H9 (cell line): ENCODE measurements around the gene TMPRSS7. TPM values are rescaled to one million over a fixed set of nuclear protein-coding genes. Genes with fewer than 3 reads are reported as not detected.

ENCODE experiments used
- DNase-seq: peaks from one replicate; pipeline ENCODE4 v3.0.0-alpha.2; 2017
- H2AFZ ChIP-seq: one replicate; pipeline ENCODE4 v1.6.1; 2013; ENCODE audit warnings: mild to moderate bottlenecking, low read length, control low read depth, moderate library complexity
- H2AK5ac ChIP-seq: 2 replicates; pipeline ENCODE4 v1.6.1; 2013; ENCODE audit warnings: low read length, control low read depth, mixed read lengths; ENCODE audit not compliant: insufficient read length
- H2BK120ac ChIP-seq: one replicate; pipeline ENCODE4 v1.6.1; 2013; ENCODE audit warnings: low read depth, mild to moderate bottlenecking, low read length, control low read depth, inconsistent platforms; ENCODE audit not compliant: poor library complexity, severe bottlenecking
- H2BK12ac ChIP-seq: 2 replicates; pipeline ENCODE4 v1.6.1; 2013; ENCODE audit warnings: low read length, control low read depth, mixed read lengths, low read depth; ENCODE audit not compliant: insufficient read length
- H2BK15ac ChIP-seq: 2 replicates; pipeline ENCODE4 v1.6.1; 2013; ENCODE audit warnings: low read depth, low read length, control low read depth
- H2BK20ac ChIP-seq: one replicate; pipeline ENCODE4 v1.6.1; 2013; ENCODE audit warnings: low read depth, mild to moderate bottlenecking, low read length, control low read depth, inconsistent platforms; ENCODE audit not compliant: poor library complexity, severe bottlenecking
- H2BK5ac ChIP-seq: 2 replicates; pipeline ENCODE4 v1.6.1; 2013; ENCODE audit warnings: low read length, control low read depth, mixed read lengths; ENCODE audit not compliant: insufficient read length
- H3K14ac ChIP-seq: 2 replicates; pipeline ENCODE4 v1.6.1; 2013; ENCODE audit warnings: low read length, control low read depth; ENCODE audit not compliant: insufficient read depth
- H3K18ac ChIP-seq: 2 replicates; pipeline ENCODE4 v1.6.1; 2013; ENCODE audit warnings: low read depth, mild to moderate bottlenecking, mixed read lengths, low read length, control low read depth; ENCODE audit not compliant: insufficient read length
- H3K23ac ChIP-seq: 2 replicates; pipeline ENCODE4 v1.6.1; 2013; ENCODE audit warnings: low read length, control low read depth, mixed read lengths, low read depth; ENCODE audit not compliant: insufficient read length
- H3K23me2 ChIP-seq: 2 replicates; pipeline ENCODE4 v1.6.1; 2013; ENCODE audit warnings: low read depth, mild to moderate bottlenecking, mixed read lengths, low read length, control low read depth; ENCODE audit not compliant: insufficient read length, poor library complexity, severe bottlenecking
- H3K27ac ChIP-seq: 2 replicates; pipeline ENCODE4 v1.5.1; 2013; ENCODE audit warnings: low read length, control low read depth, mixed read lengths, low read depth; ENCODE audit not compliant: insufficient read length
- H3K27me3 ChIP-seq: 2 replicates; pipeline ENCODE4 v1.6.1; 2013; ENCODE audit warnings: low read length, control low read depth, inconsistent platforms; ENCODE audit not compliant: insufficient read depth
- H3K4ac ChIP-seq: 2 replicates; pipeline ENCODE4 v1.6.1; 2013; ENCODE audit warnings: low read depth, mild to moderate bottlenecking, control low read depth, inconsistent platforms, low read length, moderate library complexity
- H3K4me1 ChIP-seq: 2 replicates; pipeline ENCODE4 v1.6.1; 2013; ENCODE audit warnings: low read length, control low read depth, inconsistent platforms; ENCODE audit not compliant: insufficient read depth
- H3K4me2 ChIP-seq: 2 replicates; pipeline ENCODE4 v1.6.1; 2013; ENCODE audit warnings: low read length, control low read depth, mixed read lengths; ENCODE audit not compliant: insufficient read length, insufficient read depth
- H3K56ac ChIP-seq: 2 replicates; pipeline ENCODE4 v1.6.1; 2013; ENCODE audit warnings: low read depth, mild to moderate bottlenecking, mixed read lengths, low read length, control low read depth; ENCODE audit not compliant: insufficient read length
- H3K79me1 ChIP-seq: 2 replicates; pipeline ENCODE4 v1.6.1; 2013; ENCODE audit warnings: low read depth, mild to moderate bottlenecking, moderate library complexity, low read length, control low read depth, inconsistent platforms; ENCODE audit not compliant: insufficient read depth, poor library complexity, severe bottlenecking
- H3K79me2 ChIP-seq: 2 replicates; pipeline ENCODE4 v1.6.1; 2013; ENCODE audit warnings: low read length, control low read depth, inconsistent platforms; ENCODE audit not compliant: insufficient read depth
- H3K9ac ChIP-seq: 2 replicates; pipeline ENCODE4 v1.6.1; 2013; ENCODE audit warnings: low read length, control low read depth, mixed read lengths; ENCODE audit not compliant: insufficient read length; ENCODE audit errors: extremely low read depth
- H3K9me3 ChIP-seq: one replicate; pipeline ENCODE4 v1.6.1; 2013; ENCODE audit warnings: low read depth, low read length, inconsistent platforms; ENCODE audit not compliant: control insufficient read depth
- H3T11ph ChIP-seq: one replicate; pipeline ENCODE4 v1.6.1; 2013; ENCODE audit warnings: mild to moderate bottlenecking, low read length, control low read depth, inconsistent platforms
- H4K20me1 ChIP-seq: one replicate; pipeline ENCODE4 v1.6.1; 2013; ENCODE audit not compliant: control insufficient read depth, insufficient read length, insufficient read depth
- H4K5ac ChIP-seq: 2 replicates; pipeline ENCODE4 v1.6.1; 2013; ENCODE audit warnings: low read depth, mild to moderate bottlenecking, mixed read lengths, low read length, control low read depth; ENCODE audit not compliant: insufficient read length
- H4K8ac ChIP-seq: replicated peaks from 2 replicates; pipeline ENCODE4 v1.6.1; 2013; ENCODE audit warnings: low read length, control low read depth, mixed read lengths, low read depth; ENCODE audit not compliant: insufficient read length
- H4K91ac ChIP-seq: 2 replicates; pipeline ENCODE4 v1.6.1; 2013; ENCODE audit warnings: low read depth, mild to moderate bottlenecking, moderate library complexity, mixed read lengths, low read length, control low read depth; ENCODE audit not compliant: insufficient read length
- H3K27ac Mint-ChIP-seq, 3 experiments: 2 replicates in 2 of 3; 3 replicates in 1 of 3; pipeline ENCODE4 v1.8.0; 2020 to 2021; ENCODE audit warnings: mixed read lengths in 3 of 3, mild to moderate bottlenecking in 1 of 3, moderate library complexity in 1 of 3
- H3K27me3 Mint-ChIP-seq: 2 replicates; pipeline ENCODE4 v1.8.0; 2021; ENCODE audit warnings: low read depth, mild to moderate bottlenecking, moderate library complexity, mixed read lengths
- H3K36me3 Mint-ChIP-seq, 3 experiments: 2 replicates in 2 of 3; 3 replicates in 1 of 3; pipeline ENCODE4 v1.8.0; 2020 to 2021; ENCODE audit warnings: low read depth in 3 of 3, mixed read lengths in 3 of 3; ENCODE audit not compliant: insufficient read depth in 1 of 3
- H3K4me1 Mint-ChIP-seq, 2 experiments: 2 replicates each; pipeline ENCODE4 v1.8.0; 2020; ENCODE audit warnings: mixed read lengths in 2 of 2
- H3K4me3 Mint-ChIP-seq, 2 experiments: 2 replicates in 1 of 2; 3 replicates in 1 of 2; pipeline ENCODE4 v1.8.0; 2020 to 2021; ENCODE audit warnings: mild to moderate bottlenecking in 2 of 2, mixed read lengths in 2 of 2, moderate library complexity in 1 of 2
- H3K9me3 Mint-ChIP-seq, 2 experiments: 2 replicates in 1 of 2; 3 replicates in 1 of 2; pipeline ENCODE4 v1.8.0; 2020; ENCODE audit warnings: mild to moderate bottlenecking in 2 of 2, mixed read lengths in 2 of 2, moderate library complexity in 1 of 2
- total RNA-seq: library from RNA; stranded (reverse); gene quantifications from 2 replicates; pipeline ENCODE4 v1.2.1, GENCODE V29; 2021
- TF ChIP-seq, protein P1 (sequence below): fragments of 200-600 bp; sonication (generic); conservative IDR thresholded peaks from 3 replicates; pipeline ENCODE4 v1.8.0; 2021; ENCODE audit warnings: antibody characterized with exemption, mild to moderate bottlenecking

Gene TMPRSS7
- total RNA-seq, 1 experiment from 2014 or later: not detected

DNA sequence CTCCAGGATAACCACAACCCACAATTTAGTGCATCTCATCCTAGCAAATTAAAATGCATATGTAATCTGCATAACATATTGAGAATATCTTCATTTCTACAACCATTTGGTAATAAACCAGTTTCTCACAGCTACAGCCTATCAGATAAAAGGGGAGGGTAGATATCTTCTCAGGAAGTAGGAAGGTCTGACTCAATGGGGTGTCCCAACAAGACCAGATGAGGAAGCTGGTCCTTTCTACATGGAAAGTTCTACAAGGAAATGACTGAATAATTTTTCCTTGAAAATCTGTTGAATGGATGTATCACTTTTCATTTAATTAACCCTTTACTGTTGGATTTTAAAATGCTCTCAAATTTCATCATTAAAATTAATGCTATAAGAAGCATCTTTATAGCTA, 17.4 kb upstream of the TMPRSS7 start:
- Mint-ChIP-seq H3K4me3 (no peak overlapping the region), H3K27ac (no peak overlapping the region), H3K4me1 (no peaks in the 10 kb centered on the region), H3K9me3 (peaks cover 0 to 6% of the 10 kb centered on the region in 2 experiments; a peak in 1 of 5 replicates), H3K27me3 (no peaks in the 10 kb centered on the region), H3K36me3 (peaks cover 0 to 2% (median 0%) of the 10 kb centered on the region in 3 experiments; a peak in 1 of 7 replicates)
- H3K9me3 ChIP-seq: no peaks in the 10 kb centered on the region
- no peaks in the 10 kb centered on the region for H3K4me1 ChIP-seq
- no peak overlapping the region for H4K5ac ChIP-seq
- no peaks in the 10 kb centered on the region for H3K79me1 ChIP-seq
- no peak overlapping the region for H3K4me2 ChIP-seq
- no peak overlapping the region for H2AK5ac ChIP-seq
- no peak overlapping the region for H3K4ac ChIP-seq
- no peak overlapping the region for H3T11ph ChIP-seq
- H3K56ac ChIP-seq: no peak overlapping the region
- DNase-seq: no peak
- H4K91ac ChIP-seq: no peak overlapping the region
- H2BK20ac ChIP-seq: no peak overlapping the region
- TF ChIP-seq, protein P1, sequence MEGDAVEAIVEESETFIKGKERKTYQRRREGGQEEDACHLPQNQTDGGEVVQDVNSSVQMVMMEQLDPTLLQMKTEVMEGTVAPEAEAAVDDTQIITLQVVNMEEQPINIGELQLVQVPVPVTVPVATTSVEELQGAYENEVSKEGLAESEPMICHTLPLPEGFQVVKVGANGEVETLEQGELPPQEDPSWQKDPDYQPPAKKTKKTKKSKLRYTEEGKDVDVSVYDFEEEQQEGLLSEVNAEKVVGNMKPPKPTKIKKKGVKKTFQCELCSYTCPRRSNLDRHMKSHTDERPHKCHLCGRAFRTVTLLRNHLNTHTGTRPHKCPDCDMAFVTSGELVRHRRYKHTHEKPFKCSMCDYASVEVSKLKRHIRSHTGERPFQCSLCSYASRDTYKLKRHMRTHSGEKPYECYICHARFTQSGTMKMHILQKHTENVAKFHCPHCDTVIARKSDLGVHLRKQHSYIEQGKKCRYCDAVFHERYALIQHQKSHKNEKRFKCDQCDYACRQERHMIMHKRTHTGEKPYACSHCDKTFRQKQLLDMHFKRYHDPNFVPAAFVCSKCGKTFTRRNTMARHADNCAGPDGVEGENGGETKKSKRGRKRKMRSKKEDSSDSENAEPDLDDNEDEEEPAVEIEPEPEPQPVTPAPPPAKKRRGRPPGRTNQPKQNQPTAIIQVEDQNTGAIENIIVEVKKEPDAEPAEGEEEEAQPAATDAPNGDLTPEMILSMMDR: no peak
- no peak overlapping the region for H2BK120ac ChIP-seq
- H3K14ac ChIP-seq: no peak overlapping the region
- H3K27me3 ChIP-seq: no peaks in the 10 kb centered on the region
- H2BK15ac ChIP-seq: no peak overlapping the region
- no peaks in the 10 kb centered on the region for H3K79me2 ChIP-seq
- no peak overlapping the region for H2BK5ac ChIP-seq
- H3K27ac ChIP-seq: no peak overlapping the region
- H4K8ac ChIP-seq: no peak overlapping the region
- no peak overlapping the region for H3K18ac ChIP-seq
- no peak overlapping the region for H2AFZ ChIP-seq
- no peak overlapping the region for H3K23ac ChIP-seq
- no peak overlapping the region for H3K9ac ChIP-seq
- H4K20me1 ChIP-seq: no peaks in the 10 kb centered on the region
- no peaks in the 10 kb centered on the region for H3K23me2 ChIP-seq
- no peak overlapping the region for H2BK12ac ChIP-seq
